Stimulated activated CD4-positive, alpha-beta T cell treated with anti-CD3 and anti-CD28 coated beads, Interleukin-12 subunit alpha, Interleukin-12 subunit beta, amount 100 ng/mL, for 4 hours (primary cell): ENCODE measurements around the gene CCDC83.

ENCODE experiments used
- DNase-seq: peaks from one replicate; pipeline ENCODE4 v3.0.0-alpha.2; 2020

Gene CCDC83

GRCh38 chr11:85855341-85855656, at the start of gene CCDC83:
Gene CCDC83 (plus strand): TSS chr11:85855383. CDS start chr11:85865124, 9,741 bp downstream.
- DNase-seq: no peak

DNA sequence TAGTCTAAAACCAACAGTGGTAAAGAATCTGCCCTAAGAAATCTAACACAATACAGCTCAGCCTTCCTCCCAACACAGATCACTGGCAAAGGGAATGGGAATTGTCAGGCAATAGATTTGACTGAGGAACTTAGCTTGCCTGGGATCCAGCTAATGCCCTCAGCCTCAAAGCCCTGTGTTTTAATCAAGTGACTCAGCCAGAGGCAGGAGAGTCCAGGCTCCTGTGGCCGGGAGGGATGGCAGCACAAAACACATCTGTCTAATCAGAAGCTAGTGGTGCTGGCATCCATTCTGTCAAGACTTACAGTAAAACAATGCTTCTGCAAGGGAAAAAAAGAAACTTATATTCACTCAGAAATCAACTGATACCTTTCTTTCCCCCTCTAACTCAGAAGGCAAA, 49.8 kb upstream of the CCDC83 start:
- no peak for DNase-seq

- DNase-seq: no peak
These were observed 49.2 kb upstream of the CCDC83 start for GRCh38 chr11:85806016-85806415.

DNA sequence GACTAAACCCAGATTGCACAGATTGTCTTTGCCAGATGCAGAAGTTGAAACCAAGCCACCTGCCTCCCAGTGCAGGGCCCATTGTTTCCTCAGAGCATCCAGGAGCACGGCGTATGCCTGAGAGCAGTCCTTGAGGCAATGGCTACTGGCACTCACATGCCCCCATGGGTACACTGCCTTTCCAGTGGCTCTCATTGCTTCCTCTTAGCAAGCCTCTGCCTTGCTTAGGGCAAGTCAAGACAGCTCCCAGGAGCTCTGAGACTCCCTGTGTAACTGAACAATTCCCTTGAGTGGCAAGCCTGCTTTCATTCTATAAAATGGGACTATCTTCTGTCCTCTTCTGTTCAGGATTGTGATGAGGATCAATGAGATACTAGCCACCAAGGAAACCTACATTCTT, 48.3 kb upstream of the CCDC83 start:
- DNase-seq: no peak

DNA sequence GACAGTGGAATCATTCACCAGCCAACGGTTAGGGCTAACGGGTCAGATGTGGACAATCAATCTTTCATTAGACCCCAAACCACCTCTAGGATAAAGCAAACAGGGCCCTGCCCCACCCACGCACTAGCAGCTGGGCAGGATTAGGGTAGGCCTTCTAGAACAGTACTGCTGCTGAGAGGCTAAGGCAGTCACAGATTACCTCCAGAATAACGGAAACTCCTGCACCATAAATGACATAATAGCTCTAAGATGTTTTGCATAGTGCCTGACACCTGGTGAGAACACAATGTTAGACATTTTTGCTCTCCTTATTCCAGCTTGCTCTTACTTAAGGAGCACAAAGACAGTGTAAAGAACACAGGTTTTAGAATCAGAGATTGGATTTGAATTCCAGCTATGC, 46.0 kb upstream of the CCDC83 start:
- no peak for DNase-seq

- DNase-seq: no peak
These were observed 45.3 kb upstream of the CCDC83 start for GRCh38 chr11:85809863-85810262.

DNA sequence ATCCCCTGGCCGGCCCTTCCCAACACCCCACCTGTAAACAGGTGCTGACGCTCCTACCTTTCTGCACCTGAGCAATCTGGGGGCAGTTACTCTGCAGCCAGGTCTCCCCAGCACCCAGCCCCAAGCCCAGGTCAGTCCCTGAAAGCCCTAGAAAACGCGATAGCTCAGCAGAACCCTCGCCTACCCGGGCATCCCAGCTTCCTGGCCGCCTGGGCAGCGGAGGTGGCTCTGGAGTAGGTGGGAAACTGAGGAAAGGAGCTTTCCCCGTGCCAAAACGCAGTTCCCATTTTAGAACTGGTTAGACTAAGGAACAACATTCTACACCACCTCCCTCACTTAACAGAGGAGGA, 44.7 kb upstream of the CCDC83 start:
- DNase-seq: no peak

DNA sequence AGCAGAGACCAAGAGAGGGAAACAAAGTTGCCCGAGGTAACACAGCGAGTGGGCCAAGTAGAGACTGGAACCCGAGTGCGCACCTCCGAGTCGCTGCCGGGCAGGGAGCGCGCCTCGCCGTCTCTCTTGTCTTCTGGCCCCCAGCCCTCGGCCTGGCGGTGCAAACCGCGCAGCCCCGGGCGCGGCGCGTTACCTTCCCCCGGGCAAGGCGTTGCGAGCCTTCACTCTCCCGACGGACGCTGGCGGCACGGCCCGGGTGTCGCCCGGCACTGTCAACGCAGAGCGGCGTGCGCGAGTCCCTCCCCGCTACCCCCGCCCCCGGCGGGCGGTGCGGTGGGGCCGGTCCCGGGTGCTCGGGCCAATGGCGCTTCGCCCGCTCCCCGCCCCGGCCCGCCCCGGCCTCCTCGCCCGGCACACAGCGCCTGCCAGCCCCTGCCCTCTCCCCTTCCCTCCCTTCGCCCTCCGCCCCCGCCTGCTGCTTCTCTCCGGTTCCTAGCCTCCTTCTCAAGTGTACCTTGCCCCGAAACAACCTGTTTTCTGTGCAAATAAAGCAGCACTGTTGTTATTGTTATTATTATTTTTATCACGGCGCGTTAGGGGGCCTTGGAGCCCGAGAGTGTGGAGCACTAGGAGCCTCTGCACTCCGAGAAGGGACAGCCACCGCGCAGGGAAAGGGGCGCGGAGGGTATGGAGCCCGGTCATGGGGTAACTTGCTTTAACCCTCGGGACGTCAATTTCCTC, 44.1 kb upstream of the CCDC83 start, which contains the start of gene SYTL2:
Gene SYTL2 (minus strand): TSS at position 271 of the 741 bp plus-strand sequence. CDS start 53,416 bp downstream, outside the sequence.
- DNase-seq: peak; percentile 72

GRCh38 chr11:85811624-85812023, 43.6 kb upstream of the CCDC83 start:
- no peak for DNase-seq

DNA sequence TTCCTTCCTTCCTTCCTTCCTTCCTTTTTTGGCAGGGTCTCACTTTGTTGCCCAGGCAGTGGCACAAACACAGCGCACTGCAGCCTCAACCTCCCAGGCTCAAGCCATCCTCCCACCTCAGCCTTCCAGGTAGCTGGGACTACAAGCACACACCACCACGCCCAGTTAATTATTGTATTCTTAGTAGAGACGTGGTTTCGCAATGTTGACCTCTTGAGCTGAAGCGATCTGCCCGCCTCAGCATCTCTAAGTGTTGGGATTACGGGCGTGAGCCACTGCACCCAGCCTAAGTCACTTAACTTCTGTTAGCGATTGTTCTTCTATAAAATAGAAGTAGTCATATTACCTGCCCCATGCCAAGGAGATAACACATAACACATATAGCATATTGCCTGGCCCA, 41.5 kb upstream of the CCDC83 start:
- no peak for DNase-seq

DNA sequence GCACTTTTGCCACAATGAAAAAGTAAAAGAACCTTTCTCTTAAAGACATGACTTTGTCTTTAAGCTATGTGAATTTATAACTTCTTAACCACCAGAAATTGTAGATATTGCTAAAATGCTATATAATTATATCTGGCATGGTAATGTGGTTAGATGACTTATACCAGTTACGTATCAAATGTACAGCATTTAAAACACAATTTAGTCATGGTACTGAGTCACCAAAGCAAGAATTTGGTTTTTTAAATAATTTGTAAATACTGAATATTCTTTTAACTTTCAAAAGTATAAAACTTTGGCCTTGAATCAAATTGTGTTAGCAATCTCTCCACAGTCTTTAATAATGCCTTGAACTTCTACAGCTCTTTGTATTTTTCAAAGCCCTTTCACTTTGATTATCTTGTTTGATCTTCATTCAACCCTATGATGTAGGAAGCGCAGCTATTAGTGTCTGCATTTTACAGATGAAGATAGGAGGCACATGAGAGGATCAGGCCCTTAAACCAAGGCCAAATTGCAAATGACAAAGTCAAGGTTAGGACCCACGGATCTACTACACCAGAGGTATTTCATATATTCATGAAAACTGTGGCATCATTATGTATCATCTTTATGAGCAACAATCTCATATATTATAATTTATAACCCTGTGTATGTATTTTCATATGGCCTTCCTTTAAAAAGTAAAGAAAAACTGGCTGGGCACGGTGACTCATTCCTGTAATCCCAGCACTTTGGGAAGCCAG, 39.8 kb upstream of the CCDC83 start:
- DNase-seq: no peak

GRCh38 chr11:85819441-85819840, 35.7 kb upstream of the CCDC83 start:
- DNase-seq: no peak

DNA sequence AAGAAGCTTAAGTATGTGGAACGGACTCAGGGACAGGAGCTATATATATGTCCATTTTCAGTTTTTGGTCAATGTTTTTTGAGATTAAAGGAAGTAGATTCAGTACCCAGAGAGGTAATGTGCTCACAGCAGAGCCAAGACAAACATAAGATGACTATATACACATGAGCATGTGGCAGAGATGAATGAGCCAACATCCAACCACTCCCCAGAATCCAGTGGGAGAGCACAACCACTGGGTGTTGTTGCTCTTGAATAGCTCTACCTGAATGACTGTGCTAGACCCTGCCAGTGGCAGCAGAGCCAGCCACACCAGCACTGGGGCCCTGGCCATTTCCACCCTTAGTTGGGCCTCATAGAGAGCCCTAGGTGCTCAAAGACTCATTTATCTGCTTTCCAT, 33.5 kb upstream of the CCDC83 start:
- no peak for DNase-seq

- DNase-seq: no peak
These were observed 32.4 kb upstream of the CCDC83 start for GRCh38 chr11:85822814-85823213.

GRCh38 chr11:85823816-85824215, 31.4 kb upstream of the CCDC83 start:
- no peak for DNase-seq

GRCh38 chr11:85825616-85826015, 29.6 kb upstream of the CCDC83 start:
- no peak for DNase-seq

GRCh38 chr11:85826116-85826855, 28.9 kb upstream of the CCDC83 start:
- DNase-seq: no peak

DNA sequence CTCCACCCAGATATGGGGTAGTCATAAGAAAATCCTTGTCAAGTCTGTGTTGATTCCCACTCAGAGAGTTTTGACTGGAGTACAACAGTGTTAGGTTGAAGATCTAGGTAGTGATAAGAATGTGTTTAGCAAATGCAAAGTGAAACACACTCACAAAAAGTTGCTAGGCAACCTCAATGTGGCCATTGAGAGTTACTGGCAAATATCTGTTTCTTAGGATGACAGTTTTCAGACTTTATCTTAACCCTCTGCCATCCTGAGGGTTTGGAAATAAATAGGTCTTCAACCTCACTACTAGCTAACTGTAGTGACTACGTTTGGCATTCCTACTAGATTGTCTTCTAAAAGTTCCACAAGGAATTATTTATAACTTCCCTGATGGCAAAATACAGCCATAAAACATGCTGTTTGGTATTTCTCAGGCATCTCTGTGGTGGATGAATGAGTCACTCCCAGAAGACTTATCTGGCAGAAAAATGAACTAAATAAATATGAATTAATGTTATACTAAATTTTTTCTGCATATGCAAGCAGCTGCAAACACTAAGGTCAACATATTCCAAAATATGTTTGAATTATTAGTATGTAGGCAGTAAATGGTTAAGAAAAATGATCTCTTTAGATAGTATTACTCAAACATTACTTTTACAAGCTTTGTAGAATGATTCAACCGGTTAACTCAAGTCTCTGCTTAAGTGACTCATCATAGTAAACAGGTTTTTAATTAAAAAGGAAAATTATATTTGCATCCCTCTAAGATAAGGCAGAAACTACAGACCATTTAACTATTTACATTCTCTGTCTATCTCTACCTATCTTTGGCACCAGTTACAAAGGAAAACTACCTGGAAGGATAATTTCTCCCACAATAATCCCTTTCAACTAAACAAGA, 27.2 kb upstream of the CCDC83 start:
- no peak for DNase-seq

DNA sequence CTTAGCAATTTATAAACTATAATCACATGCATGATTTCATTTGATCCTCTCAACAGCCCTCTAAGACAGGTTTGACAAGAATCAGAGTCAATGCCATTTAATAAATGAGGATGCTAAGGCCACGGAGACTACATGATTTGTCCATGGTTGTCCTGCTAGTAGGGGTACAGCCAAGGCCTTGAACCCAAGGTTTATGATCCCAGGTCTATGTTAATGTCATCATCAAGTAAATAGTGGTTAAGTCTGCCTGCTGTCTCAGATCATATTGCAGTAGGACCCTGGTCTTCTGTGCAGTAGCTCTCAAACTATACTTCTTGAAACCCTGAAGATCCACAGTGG, 26.6 kb upstream of the CCDC83 start:
- no peak for DNase-seq

GRCh38 chr11:85829172-85829571, 26.0 kb upstream of the CCDC83 start:
- DNase-seq: no peak

DNA sequence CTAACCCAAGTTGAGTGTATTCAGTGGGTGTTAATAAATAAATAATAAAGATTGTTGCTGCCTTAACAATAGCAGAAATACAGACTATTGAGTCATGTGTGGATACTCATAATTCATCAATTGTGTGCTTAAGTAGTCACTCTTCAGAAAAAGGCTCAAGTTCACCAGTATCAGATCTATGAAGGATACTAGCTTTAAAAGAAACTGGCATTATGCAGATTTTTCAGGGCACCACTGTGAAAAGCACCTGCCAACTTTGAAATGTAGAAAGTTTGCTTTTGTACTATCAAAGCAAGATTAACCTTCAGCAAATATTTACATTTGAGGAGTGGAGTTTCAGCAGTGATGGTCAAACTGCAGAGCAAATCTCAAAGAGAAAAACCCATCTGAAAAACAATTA, 24.1 kb upstream of the CCDC83 start:
- no peak for DNase-seq

GRCh38 chr11:85835263-85835662, 19.9 kb upstream of the CCDC83 start:
- no peak for DNase-seq

DNA sequence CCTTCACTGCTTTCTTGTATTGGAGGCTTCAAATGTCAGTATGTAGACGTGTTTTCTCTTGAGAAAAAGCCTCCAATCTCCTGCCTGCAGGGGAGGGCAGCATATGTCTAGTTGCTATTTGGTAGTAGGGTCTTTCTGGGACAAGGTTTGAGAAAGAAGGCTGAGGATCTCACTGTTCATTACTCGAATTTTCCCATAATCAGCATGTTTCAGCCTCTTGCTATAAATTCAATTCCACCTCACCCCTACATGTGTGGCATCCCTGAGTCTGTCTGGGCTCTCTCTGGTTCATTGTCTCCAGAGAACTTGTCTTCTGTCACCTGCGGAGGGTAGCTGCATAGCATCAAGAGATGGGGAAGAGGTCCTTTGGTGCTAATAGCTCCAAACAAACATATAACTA, 19.5 kb upstream of the CCDC83 start:
- DNase-seq: no peak
